Astrocyte of the spinal cord (primary cell): Measurements from ENCODE around the gene SLC39A7.

Experiments used
- DNase-seq: peaks from one replicate; pipeline ENCODE4 v3.0.0; 2011; ENCODE audit warnings: low read depth, low spot score
- H3K4me3 ChIP-seq: 2 replicates; pipeline ENCODE4 v1.5.1; 2011; ENCODE audit warnings: low read depth, mild to moderate bottlenecking, low read length, moderate library complexity
- in situ Hi-C: cut with HindIII; loops from 2 replicates; pipeline ENCODE4 v1.10.0; 2017; ENCODE audit warnings: low sequenced_read_pairs
- TF ChIP-seq, protein P1 (sequence below): IDR thresholded peaks from 2 replicates; pipeline ENCODE4 v1.5.1; 2012; ENCODE audit warnings: low read depth, mild to moderate bottlenecking, low read length, inconsistent platforms

Gene SLC39A7, protein sequence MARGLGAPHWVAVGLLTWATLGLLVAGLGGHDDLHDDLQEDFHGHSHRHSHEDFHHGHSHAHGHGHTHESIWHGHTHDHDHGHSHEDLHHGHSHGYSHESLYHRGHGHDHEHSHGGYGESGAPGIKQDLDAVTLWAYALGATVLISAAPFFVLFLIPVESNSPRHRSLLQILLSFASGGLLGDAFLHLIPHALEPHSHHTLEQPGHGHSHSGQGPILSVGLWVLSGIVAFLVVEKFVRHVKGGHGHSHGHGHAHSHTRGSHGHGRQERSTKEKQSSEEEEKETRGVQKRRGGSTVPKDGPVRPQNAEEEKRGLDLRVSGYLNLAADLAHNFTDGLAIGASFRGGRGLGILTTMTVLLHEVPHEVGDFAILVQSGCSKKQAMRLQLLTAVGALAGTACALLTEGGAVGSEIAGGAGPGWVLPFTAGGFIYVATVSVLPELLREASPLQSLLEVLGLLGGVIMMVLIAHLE

GRCh38 chr6:33200219-33201146 is at the start of gene SLC39A7, which contains the start of gene RXRB:
TSS of gene SLC39A7 (plus strand) at chr6:33200867. CDS start at chr6:33201246, 379 bp downstream.
TSS of gene RXRB (minus strand) at chr6:33200665. CDS start at chr6:33200476, 189 bp downstream.
- H3K4me3 ChIP-seq = peak within 1 kb of the TSS; percentile 82
- peak; percentile 100 for DNase-seq
- in situ Hi-C loops = no loop called here
- TF ChIP-seq, protein P1, sequence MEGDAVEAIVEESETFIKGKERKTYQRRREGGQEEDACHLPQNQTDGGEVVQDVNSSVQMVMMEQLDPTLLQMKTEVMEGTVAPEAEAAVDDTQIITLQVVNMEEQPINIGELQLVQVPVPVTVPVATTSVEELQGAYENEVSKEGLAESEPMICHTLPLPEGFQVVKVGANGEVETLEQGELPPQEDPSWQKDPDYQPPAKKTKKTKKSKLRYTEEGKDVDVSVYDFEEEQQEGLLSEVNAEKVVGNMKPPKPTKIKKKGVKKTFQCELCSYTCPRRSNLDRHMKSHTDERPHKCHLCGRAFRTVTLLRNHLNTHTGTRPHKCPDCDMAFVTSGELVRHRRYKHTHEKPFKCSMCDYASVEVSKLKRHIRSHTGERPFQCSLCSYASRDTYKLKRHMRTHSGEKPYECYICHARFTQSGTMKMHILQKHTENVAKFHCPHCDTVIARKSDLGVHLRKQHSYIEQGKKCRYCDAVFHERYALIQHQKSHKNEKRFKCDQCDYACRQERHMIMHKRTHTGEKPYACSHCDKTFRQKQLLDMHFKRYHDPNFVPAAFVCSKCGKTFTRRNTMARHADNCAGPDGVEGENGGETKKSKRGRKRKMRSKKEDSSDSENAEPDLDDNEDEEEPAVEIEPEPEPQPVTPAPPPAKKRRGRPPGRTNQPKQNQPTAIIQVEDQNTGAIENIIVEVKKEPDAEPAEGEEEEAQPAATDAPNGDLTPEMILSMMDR = no peak

- DNase-seq = no peak
- no peak overlapping the region for H3K4me3 ChIP-seq
- TF ChIP-seq, protein P1 = no peak
- in situ Hi-C loops = no loop called here
Measured at GRCh38 chr6:33151050-33151449, 49.6 kb upstream of the SLC39A7 start.

DNA sequence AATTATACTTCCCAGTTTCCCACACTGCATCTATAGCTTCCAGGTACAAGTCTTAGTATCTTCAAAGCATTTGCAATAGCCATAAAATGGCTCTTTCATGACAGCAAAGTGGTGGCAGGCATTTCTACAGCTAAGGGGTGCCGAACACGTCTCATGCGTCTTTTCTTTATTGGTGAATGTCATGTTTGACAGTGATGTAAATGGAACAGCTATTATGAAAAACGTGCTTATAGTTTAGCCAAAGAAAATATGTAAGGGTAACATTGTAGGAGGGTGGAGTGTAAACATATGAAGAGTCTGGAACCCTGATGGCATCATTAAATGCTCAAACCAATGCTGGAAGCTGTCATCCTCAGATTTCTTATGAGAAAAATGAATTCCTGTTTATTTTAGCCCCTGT is 46.3 kb upstream of the SLC39A7 start:
- DNase-seq = no peak
- in situ Hi-C loops = no loop called here
- no peak overlapping the region for H3K4me3 ChIP-seq
- TF ChIP-seq, protein P1 = no peak

GRCh38 chr6:33156561-33156960 is 44.1 kb upstream of the SLC39A7 start:
- no peak overlapping the region for H3K4me3 ChIP-seq
- TF ChIP-seq, protein P1 = no peak
- in situ Hi-C loops = no loop called here
- DNase-seq = no peak

DNA sequence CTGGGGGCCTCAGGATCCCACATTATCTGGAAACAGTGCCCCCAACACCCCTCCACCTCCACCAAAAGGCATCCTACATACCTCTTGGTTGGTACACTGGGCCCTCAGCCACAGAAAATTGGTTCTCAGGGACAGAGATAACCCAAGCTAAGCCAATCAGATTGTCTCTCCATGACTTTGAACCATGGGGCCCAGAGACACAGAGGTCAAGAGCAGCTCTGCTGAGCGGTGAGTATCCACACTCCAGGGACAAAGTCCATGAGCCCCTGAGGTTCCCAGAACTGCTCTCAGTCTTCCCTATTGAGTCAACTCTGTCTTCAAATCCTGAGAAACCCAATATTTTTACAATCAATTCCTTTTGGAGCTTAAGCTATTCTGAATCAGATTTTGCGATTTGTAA is 43.7 kb upstream of the SLC39A7 start:
- in situ Hi-C loops = no loop called here
- TF ChIP-seq, protein P1 = no peak
- DNase-seq = no peak
- H3K4me3 ChIP-seq = no peak overlapping the region

DNA sequence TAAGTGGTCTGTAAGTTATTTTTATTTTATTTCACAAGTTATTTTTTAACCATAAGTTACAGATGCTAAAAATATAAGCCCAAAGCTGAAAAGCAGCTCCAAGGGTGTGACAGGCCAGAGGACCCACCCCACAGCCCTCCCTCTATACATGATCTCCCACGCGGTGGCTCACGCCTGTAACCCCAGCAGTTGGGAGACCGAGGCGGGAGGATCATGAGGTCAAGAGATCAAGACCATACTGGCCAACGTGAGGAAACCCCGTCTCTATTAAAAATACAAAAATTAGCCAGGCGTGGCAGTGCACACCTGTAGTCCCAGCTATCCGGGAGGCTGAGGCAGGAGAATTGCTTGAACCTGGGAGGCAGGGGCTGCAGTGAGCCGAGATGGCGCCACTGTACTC is 40.6 kb upstream of the SLC39A7 start:
- TF ChIP-seq, protein P1 = no peak
- no peak for DNase-seq
- in situ Hi-C loops = no loop called here
- H3K4me3 ChIP-seq = no peak overlapping the region
